Measurements from ENCODE around the gene TMEM258. TPM values are rescaled to one million over a fixed set of nuclear protein-coding genes. Genes with fewer than 3 reads are reported as not detected.

Gene TMEM258
- total RNA-seq, 2 donors from 2014 or later, result 8.6 to 29.1 TPM

DNA sequence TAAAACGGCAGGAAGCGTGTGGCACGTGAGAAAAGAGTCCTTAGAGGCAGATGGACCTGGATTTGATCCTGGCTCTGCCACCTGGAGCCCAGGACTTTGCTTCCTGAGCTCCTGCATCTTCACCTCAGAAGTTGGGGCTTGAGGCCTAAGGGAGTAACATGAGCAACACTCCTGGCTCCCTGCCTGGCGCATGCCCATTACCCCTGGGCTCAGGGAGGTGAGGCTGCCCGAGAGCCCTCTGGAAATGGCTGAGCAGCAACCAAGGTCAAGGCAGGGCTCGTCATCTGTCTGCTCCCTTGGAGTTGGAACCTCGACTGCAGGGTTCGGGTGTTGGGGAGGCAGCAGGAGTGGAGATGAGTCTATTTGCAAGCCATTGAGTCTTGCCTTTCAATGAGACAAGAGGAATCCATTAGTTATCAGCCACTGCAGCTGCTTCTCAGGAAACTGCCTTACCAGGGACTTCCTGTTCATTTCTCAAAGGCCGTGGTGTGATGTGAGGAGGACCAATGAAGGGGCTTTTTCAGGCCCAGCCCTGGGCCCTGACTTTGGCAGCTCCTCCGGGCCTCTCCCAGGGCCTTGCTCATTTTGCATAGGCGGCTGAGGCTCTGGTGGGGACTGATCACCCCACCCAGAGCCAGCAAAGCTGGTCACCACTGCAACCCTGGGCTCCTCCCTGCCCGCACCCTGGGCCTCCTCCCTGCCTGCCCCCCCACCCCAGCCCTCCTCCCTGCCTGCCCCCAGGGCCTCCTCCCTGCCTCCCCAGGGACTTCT is 42.1 kb upstream of the TMEM258 start:
- Histone ChIP-seq H3K4me3 (no peak overlapping the region), H3K27me3 (no peaks in the 10 kb centered on the region), H3K9me3 (no peaks in the 10 kb centered on the region), H3K27ac (peak overlapping the region in 1 of 4 donors; percentile 30), H3K4me1 (peaks cover 1% of the 10 kb centered on the region), H3K36me3 (replicated peaks in 1 of 2; ENCODE audit: insufficient read depth in 1 of 2, low read depth in 2 of 2) (no peaks in the 10 kb centered on the region)
- intact Hi-C loops (cut with DNase I), result no loop called here
- ATAC-seq (no peak), DNase-seq (peak in 1 of 4 donors; percentile 40)
- TF ChIP-seq, protein P1, sequence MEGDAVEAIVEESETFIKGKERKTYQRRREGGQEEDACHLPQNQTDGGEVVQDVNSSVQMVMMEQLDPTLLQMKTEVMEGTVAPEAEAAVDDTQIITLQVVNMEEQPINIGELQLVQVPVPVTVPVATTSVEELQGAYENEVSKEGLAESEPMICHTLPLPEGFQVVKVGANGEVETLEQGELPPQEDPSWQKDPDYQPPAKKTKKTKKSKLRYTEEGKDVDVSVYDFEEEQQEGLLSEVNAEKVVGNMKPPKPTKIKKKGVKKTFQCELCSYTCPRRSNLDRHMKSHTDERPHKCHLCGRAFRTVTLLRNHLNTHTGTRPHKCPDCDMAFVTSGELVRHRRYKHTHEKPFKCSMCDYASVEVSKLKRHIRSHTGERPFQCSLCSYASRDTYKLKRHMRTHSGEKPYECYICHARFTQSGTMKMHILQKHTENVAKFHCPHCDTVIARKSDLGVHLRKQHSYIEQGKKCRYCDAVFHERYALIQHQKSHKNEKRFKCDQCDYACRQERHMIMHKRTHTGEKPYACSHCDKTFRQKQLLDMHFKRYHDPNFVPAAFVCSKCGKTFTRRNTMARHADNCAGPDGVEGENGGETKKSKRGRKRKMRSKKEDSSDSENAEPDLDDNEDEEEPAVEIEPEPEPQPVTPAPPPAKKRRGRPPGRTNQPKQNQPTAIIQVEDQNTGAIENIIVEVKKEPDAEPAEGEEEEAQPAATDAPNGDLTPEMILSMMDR (IDR thresholded peaks at IDR 0.05), result no peak
- TF ChIP-seq POLR2A (IDR thresholded peaks at IDR 0.05), result no peak
- 61 to 66% methylated on average over 9 to 11 of the region's 12 CpGs for WGBS, 2 donors

GRCh38 chr11:61833926-61834277 is 41.5 kb upstream of the TMEM258 start:
- TF ChIP-seq POLR2A (IDR thresholded peaks at IDR 0.05), result no peak
- TF ChIP-seq, protein P1 (IDR thresholded peaks at IDR 0.05), result no peak
- H3K27ac ChIP-seq, result no peak overlapping the region
- no peak for ATAC-seq
- no peaks in the 10 kb centered on the region for H3K9me3 ChIP-seq
- H3K4me1 ChIP-seq, result peaks cover 7% of the 10 kb centered on the region
- H3K4me3 ChIP-seq, result no peak overlapping the region
- 92 to 95% methylated on average over 12 of the region's 12 CpGs for WGBS, 2 donors
- intact Hi-C loops (cut with DNase I), result no loop called here
- no peak for DNase-seq
- H3K36me3 ChIP-seq (replicated peaks in 1 of 2; ENCODE audit: insufficient read depth in 1 of 2, low read depth in 2 of 2), result no peaks in the 10 kb centered on the region
- H3K27me3 ChIP-seq, result no peaks in the 10 kb centered on the region

GRCh38 chr11:61833471-61833870 is 41.1 kb upstream of the TMEM258 start:
- Histone ChIP-seq H3K27ac (no peak overlapping the region), H3K36me3 (replicated peaks in 1 of 2; ENCODE audit: insufficient read depth in 1 of 2, low read depth in 2 of 2) (no peaks in the 10 kb centered on the region), H3K27me3 (peaks cover 0 to under 1% of the 10 kb centered on the region in 2 donors), H3K9me3 (no peaks in the 10 kb centered on the region), H3K4me1 (peaks cover 11% of the 10 kb centered on the region), H3K4me3 (no peak overlapping the region)
- WGBS, 2 donors, result 75 to 79% methylated on average over 11 of the region's 11 CpGs
- intact Hi-C loops (cut with DNase I), result no loop called here
- DNase-seq (no peak), ATAC-seq (no peak)
- TF ChIP-seq POLR2A (IDR thresholded peaks at IDR 0.05), result no peak

GRCh38 chr11:61832754-61833153 is 40.4 kb upstream of the TMEM258 start:
- TF ChIP-seq POLR2A (IDR thresholded peaks at IDR 0.05), result no peak
- TF ChIP-seq, protein P1 (IDR thresholded peaks at IDR 0.05), result no peak
- Histone ChIP-seq H3K4me1 (peaks cover 18% of the 10 kb centered on the region), H3K36me3 (replicated peaks in 1 of 2; ENCODE audit: insufficient read depth in 1 of 2, low read depth in 2 of 2) (no peaks in the 10 kb centered on the region), H3K4me3 (no peak overlapping the region), H3K27me3 (peaks cover 0 to 5% of the 10 kb centered on the region in 2 donors), H3K9me3 (no peaks in the 10 kb centered on the region), H3K27ac (no peak overlapping the region)
- DNase-seq (peak in 1 of 4 donors; percentile 41), ATAC-seq (no peak)
- intact Hi-C loops (cut with DNase I), result no loop called here
- WGBS, 2 donors, result 37 to 41% methylated on average over 5 to 7 of the region's 7 CpGs

DNA sequence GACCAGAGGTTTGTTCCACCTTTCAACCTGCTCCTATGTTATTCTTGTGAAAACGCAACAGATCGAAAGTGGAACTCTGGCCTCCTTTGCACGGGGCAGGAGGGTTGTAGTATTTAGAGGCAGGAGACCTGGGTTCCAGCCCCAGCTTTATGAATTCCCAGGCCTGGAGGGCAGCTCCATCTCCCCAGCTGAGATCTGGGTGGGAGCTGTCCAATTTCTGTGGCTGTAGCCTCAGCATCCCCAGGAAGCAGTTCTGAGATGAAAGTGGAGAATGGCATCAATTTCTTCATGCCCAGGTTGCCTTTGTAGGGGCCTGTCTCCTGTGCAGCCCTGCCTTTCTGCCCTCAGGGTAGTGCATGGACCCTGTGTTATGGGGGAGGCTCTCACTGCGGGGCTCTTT is 39.8 kb upstream of the TMEM258 start:
- H3K27ac ChIP-seq, result no peak overlapping the region
- no peak overlapping the region for H3K4me3 ChIP-seq

More for the DNA sequence above, 39.8 kb upstream of the TMEM258 start:
- Histone ChIP-seq H3K36me3 (replicated peaks in 1 of 2; ENCODE audit: insufficient read depth in 1 of 2, low read depth in 2 of 2) (no peaks in the 10 kb centered on the region), H3K27me3 (peaks cover 0 to 5% of the 10 kb centered on the region in 2 donors), H3K9me3 (no peaks in the 10 kb centered on the region), H3K4me1 (peaks cover 24% of the 10 kb centered on the region)
- ATAC-seq, result no peak
- DNase-seq, result no peak
- WGBS, 2 donors, result 83 to 89% methylated on average over 2 to 4 of the region's 4 CpGs
- intact Hi-C loops (cut with DNase I), result no loop called here
- TF ChIP-seq POLR2A (IDR thresholded peaks at IDR 0.05), result no peak
- TF ChIP-seq, protein P1 (IDR thresholded peaks at IDR 0.05), result no peak

Measured in body of pancreas (tissue), 4 donors.